Panc1 (cell line): ENCODE data around the gene GXYLT1.

ENCODE experiments used
- CTCF ChIP-seq: fragments of 450-650 bp; IDR thresholded peaks from 2 replicates; pipeline ENCODE4 v1.5.1; 2017; ENCODE audit warnings: mild to moderate bottlenecking
- SIN3A ChIP-seq: IDR thresholded peaks from 2 replicates; pipeline ENCODE4 v1.6.1; 2012; ENCODE audit warnings: low read depth, mild to moderate bottlenecking, low read length, moderate library complexity, borderline replicate concordance; ENCODE audit not compliant: insufficient read depth

DNA sequence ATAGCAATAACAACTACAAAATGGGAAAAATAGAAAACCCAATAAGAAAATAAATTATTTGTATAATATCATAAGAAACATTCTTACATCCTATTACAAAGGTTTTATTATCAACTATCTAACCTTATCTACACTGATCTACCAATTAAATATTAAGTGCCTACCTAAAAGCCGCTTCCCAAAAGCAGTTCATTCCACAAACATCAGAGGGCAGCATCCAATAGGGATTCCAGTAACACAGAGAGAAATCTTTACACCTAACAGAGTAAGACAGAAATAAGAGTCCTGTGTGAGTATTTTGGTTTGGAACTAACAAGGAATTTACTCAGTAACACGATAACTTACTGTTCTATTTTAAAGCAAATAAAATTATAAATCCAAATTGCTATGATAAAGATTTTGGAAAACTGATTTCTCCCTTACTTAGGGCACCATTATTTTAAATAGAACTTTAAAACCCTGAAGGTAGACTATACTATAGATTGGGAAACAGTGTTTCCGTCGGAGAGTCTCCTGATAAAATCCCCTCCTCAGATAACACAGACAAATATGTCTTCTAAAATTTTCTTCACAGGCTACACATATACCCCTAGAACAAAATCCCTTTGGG lies 15.0 kb downstream of the GXYLT1 start:
- TF ChIP-seq SIN3A (no peak), CTCF (peak; percentile 78; the same call in 1 of the 2 replicates)
